HEK293T (cell line): ENCODE data around the gene TOP3A.

Experiments
- CTCF ChIA-PET: fragments of 350-600 bp; formaldehyde crosslinking; extraction: SDS; loops from one replicate; lab custom pipeline; 2021; ENCODE audit warnings: antibody characterized with exemption, inconsistent platforms; lab: Yijun Ruan, JAX
- POLR2A ChIA-PET: fragments of 350-600 bp; formaldehyde crosslinking; extraction: SDS; loops from one replicate; lab custom pipeline; 2020; ENCODE audit warnings: antibody characterized with exemption, inconsistent platforms; lab: Yijun Ruan, JAX
- DNase-seq: peaks from one replicate; pipeline ENCODE4 v3.0.0; 2012; ENCODE audit warnings: mixed read lengths; ENCODE audit errors: extremely low spot score
- ARNT ChIP-seq: fragments of 450-650 bp; IDR thresholded peaks from 2 replicates; pipeline ENCODE4 v1.6.1; 2017; ENCODE audit warnings: mild to moderate bottlenecking
- BHLHE40 ChIP-seq: fragments of 450-650 bp; IDR thresholded peaks from 2 replicates; pipeline ENCODE4 v1.6.1; 2016; ENCODE audit warnings: mild to moderate bottlenecking, moderate library complexity, borderline replicate concordance
- CTBP1 ChIP-seq: fragments of 450-650 bp; IDR thresholded peaks from 2 replicates; pipeline ENCODE4 v1.6.1; 2016; ENCODE audit warnings: borderline replicate concordance
- ELF4 ChIP-seq: fragments of 450-650 bp; IDR thresholded peaks from 2 replicates; pipeline ENCODE4 v1.6.1; 2017; ENCODE audit warnings: antibody characterized with exemption
- FOXA1 ChIP-seq: fragments of 450-650 bp; IDR thresholded peaks from 2 replicates; pipeline ENCODE4 v1.6.1; 2016; ENCODE audit warnings: mild to moderate bottlenecking
- FOXK2 ChIP-seq: fragments of 450-650 bp; IDR thresholded peaks from 2 replicates; pipeline ENCODE4 v1.6.1; 2016; ENCODE audit warnings: mild to moderate bottlenecking
- FOXM1 ChIP-seq: fragments of 450-650 bp; IDR thresholded peaks from 2 replicates; pipeline ENCODE4 v1.6.1; 2017; ENCODE audit warnings: mild to moderate bottlenecking, borderline replicate concordance
- HDGF ChIP-seq: fragments of 450-650 bp; IDR thresholded peaks from 2 replicates; pipeline ENCODE4 v1.6.1; 2017; ENCODE audit warnings: antibody characterized with exemption, borderline replicate concordance
- L3MBTL2 ChIP-seq: fragments of 450-650 bp; conservative IDR thresholded peaks from 2 replicates; pipeline ENCODE4 v1.6.1; 2016; ENCODE audit warnings: mild to moderate bottlenecking
- LEF1 ChIP-seq: fragments of 450-650 bp; IDR thresholded peaks from 2 replicates; pipeline ENCODE4 v1.6.1; 2017; ENCODE audit warnings: mild to moderate bottlenecking, borderline replicate concordance
- NFRKB ChIP-seq: fragments of 450-650 bp; IDR thresholded peaks from 2 replicates; pipeline ENCODE4 v1.6.1; 2016; ENCODE audit warnings: mild to moderate bottlenecking, moderate library complexity
- PKNOX1 ChIP-seq: fragments of 450-650 bp; IDR thresholded peaks from 2 replicates; pipeline ENCODE4 v1.6.1; 2016
- SP1 ChIP-seq: fragments of 450-650 bp; IDR thresholded peaks from 2 replicates; pipeline ENCODE4 v1.6.1; 2017
- SUZ12 ChIP-seq: fragments of 450-650 bp; IDR thresholded peaks from 2 replicates; pipeline ENCODE4 v1.6.1; 2016; ENCODE audit warnings: mild to moderate bottlenecking
- TARDBP ChIP-seq: fragments of 450-650 bp; IDR thresholded peaks from 2 replicates; pipeline ENCODE4 v1.6.1; 2016
- ZNF384 ChIP-seq: fragments of 450-650 bp; IDR thresholded peaks from 2 replicates; pipeline ENCODE4 v1.6.1; 2016

TOP3A gene

GRCh38 chr17:18280249-18280648 lies 34.5 kb downstream of the TOP3A start:
- ChIA-PET CTCF (no interaction called here), POLR2A (interaction anchor here (2.0 kb wide), 1 partner anchor 12 kb away, joined by 6 read pairs; no protein-coding TSS in a partner anchor)
- no peak for DNase-seq
- TF ChIP-seq ELF4: no peak
- TF ChIP-seq ARNT: no peak
- no peak for TF ChIP-seq FOXK2
- no peak for TF ChIP-seq BHLHE40
- no peak for TF ChIP-seq FOXM1
- no peak for TF ChIP-seq CTBP1
- no peak for TF ChIP-seq SUZ12
- TF ChIP-seq ZNF384: no peak
- TF ChIP-seq LEF1: no peak
- TF ChIP-seq L3MBTL2: no peak
- TF ChIP-seq PKNOX1: no peak
- no peak for TF ChIP-seq NFRKB
- no peak for TF ChIP-seq SP1
- TF ChIP-seq FOXA1: no peak
- TF ChIP-seq HDGF: no peak
- no peak for TF ChIP-seq TARDBP

GRCh38 chr17:18278867-18279266 lies 35.9 kb downstream of the TOP3A start:
- no peak for TF ChIP-seq FOXA1
- no peak for TF ChIP-seq HDGF
- TF ChIP-seq PKNOX1: no peak
- no peak for TF ChIP-seq CTBP1
- TF ChIP-seq L3MBTL2: no peak
- no peak for TF ChIP-seq NFRKB
- no peak for TF ChIP-seq FOXM1
- no peak for TF ChIP-seq ZNF384
- TF ChIP-seq LEF1: no peak
- no peak for TF ChIP-seq BHLHE40
- no peak for TF ChIP-seq TARDBP
- no peak for DNase-seq
- POLR2A ChIA-PET: interaction anchor here (1.2 kb wide), 1 partner anchor 17 kb away, joined by 3 read pairs; no protein-coding TSS in a partner anchor
- CTCF ChIA-PET: no interaction called here

GRCh38 chr17:18277076-18277475 lies 37.7 kb downstream of the TOP3A start:
- POLR2A ChIA-PET: interaction anchor here (1.1 kb wide), 1 partner anchor 13 kb away, joined by 3 read pairs; no protein-coding TSS in a partner anchor
- DNase-seq: no peak
- TF ChIP-seq SUZ12 (no peak), FOXM1 (no peak), FOXA1 (no peak), FOXK2 (no peak), BHLHE40 (no peak), LEF1 (no peak), NFRKB (no peak), ZNF384 (no peak)
- CTCF ChIA-PET: no interaction called here

- TF ChIP-seq BHLHE40: no peak
- TF ChIP-seq LEF1: no peak
- no peak for TF ChIP-seq FOXM1
- no peak for TF ChIP-seq ZNF384
- no peak for TF ChIP-seq ARNT
- TF ChIP-seq FOXK2: no peak
- no peak for TF ChIP-seq ELF4
- TF ChIP-seq PKNOX1: no peak
- TF ChIP-seq SUZ12: no peak
- no peak for TF ChIP-seq L3MBTL2
- TF ChIP-seq NFRKB: no peak
- TF ChIP-seq CTBP1: no peak
- TF ChIP-seq FOXA1: no peak
- TF ChIP-seq TARDBP: no peak
- ChIA-PET POLR2A (interaction anchor here (0.9 kb wide), 1 partner anchor 11 kb away, joined by 3 read pairs; the partner anchor contains the start of gene FLII), CTCF (no interaction called here)
- no peak for DNase-seq
Measured at GRCh38 chr17:18270046-18270931, 44.5 kb downstream of the TOP3A start.

- no peak for DNase-seq
- TF ChIP-seq L3MBTL2: no peak
- no peak for TF ChIP-seq FOXM1
- TF ChIP-seq SUZ12: no peak
- TF ChIP-seq ARNT: no peak
- TF ChIP-seq FOXA1: no peak
- POLR2A ChIA-PET: interaction anchor here (0.7 to 1.4 kb wide), 3 partner anchors 13 to 78 kb away, joined by 3 to 6 read pairs (median 3); partner anchors contain the start of genes SMCR8 and TOP3A
- CTCF ChIA-PET: interaction anchor here (0.7 kb wide), 1 partner anchor 49 kb away, joined by 5 read pairs; no protein-coding TSS in a partner anchor
Measured at GRCh38 chr17:18267927-18268711, 46.7 kb downstream of the TOP3A start.
